ENCODE measurements around the gene CALCOCO1. TPM values are rescaled to one million over a fixed set of nuclear protein-coding genes. Genes with fewer than 3 reads are reported as not detected.
"Not testable (repeated sequence)": the region's sequence is repeated elsewhere in the genome, so short reads cannot be mapped to it uniquely, and the experiment has no call there.

CALCOCO1 gene
- total and polyA plus RNA-seq, 2 of the 13 experiments (the other 11 are each of a cell fraction or from before 2014, with no cell fraction given) = 7.7 to 47.7 TPM

DNA sequence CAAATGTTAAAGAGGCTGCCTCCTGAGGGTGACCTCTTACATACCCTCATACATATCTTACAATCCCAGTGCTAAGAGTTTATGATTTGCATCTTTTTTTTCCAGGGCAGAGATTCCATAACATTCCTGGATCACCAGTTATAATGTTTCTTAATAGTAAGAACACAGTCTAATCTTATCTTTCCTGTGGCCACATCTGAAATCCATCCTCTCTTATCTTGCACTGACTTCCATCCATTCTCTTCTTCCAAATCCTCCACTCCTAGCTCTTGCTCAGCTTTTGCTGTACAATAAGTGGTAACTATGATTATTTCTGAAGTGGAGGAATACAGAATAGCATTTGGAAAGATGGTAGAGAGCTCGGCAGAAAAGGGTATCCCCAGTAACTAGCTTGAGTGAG is 6.3 kb downstream of the CALCOCO1 start:
- H3K9ac ChIP-seq (ENCODE audit: insufficient read depth, low read depth, low read length) = no peak overlapping the region
- no peak overlapping the region for H2AFZ ChIP-seq (ENCODE audit: low read length)
- no peak overlapping the region for H3K27ac ChIP-seq (ENCODE audit: extremely low read length, insufficient read depth, low read length)
- H3K4me3 ChIP-seq (replicated peaks in 1 of 3; ENCODE audit: insufficient read depth in 1 of 3, low read depth in 2 of 3, low read length in 3 of 3) = no peak overlapping the region
- H3K27me3 ChIP-seq (ENCODE audit: control insufficient read depth in 1 of 2, insufficient read depth in 2 of 2, low read length in 2 of 2) = no peaks in the 10 kb centered on the region
- 62% methylated on average over 1 of the region's 1 CpG for WGBS (ENCODE audit: low lambda C conversion rate)
- intact Hi-C loops (cut with micrococcal nuclease; ENCODE audit: unreplicated experiment) = no loop called here
- POLR2A ChIA-PET = no interaction called here
- peaks cover 3% of the 10 kb centered on the region for H3K4me1 ChIP-seq (ENCODE audit: insufficient read depth, low read length)
- FAIRE-seq (no peak), DNase-seq (ENCODE audit: low spot score) (no peak), ATAC-seq (no peak)
- CTCF ChIA-PET (ENCODE audit: low intra/inter-chr PET ratio, low total read pairs) = no interaction called here
- no peaks in the 10 kb centered on the region for H3K9me3 ChIP-seq (ENCODE audit: low read length)
- BruUV-seq (replicated peaks) = no TSS peak
- H3K36me3 ChIP-seq (replicated peaks in 1 of 2; ENCODE audit: control insufficient read depth in 1 of 2, insufficient read depth in 2 of 2, low read length in 2 of 2) = peaks cover 0 to 5% of the 10 kb centered on the region in 2 experiments; a peak in 2 of 5 replicates
- no peaks in the 10 kb centered on the region for H3K79me2 ChIP-seq (ENCODE audit: insufficient read depth, low read length)
- H4K20me1 ChIP-seq (ENCODE audit: insufficient read depth, low read length) = no peaks in the 10 kb centered on the region
- TF ChIP-seq ZFAT (CRISPR knock-in tag; conservative IDR thresholded peaks at IDR 0.05) = no peak
- no peak overlapping the region for H3K4me2 ChIP-seq (ENCODE audit: low read depth, low read length)
- in situ Hi-C loops (cut with HindIII; ENCODE audit: extremely low pct_ligation_motif_present, low pct_unique_long_range_greater_than_20kb) = no loop called here

DNA sequence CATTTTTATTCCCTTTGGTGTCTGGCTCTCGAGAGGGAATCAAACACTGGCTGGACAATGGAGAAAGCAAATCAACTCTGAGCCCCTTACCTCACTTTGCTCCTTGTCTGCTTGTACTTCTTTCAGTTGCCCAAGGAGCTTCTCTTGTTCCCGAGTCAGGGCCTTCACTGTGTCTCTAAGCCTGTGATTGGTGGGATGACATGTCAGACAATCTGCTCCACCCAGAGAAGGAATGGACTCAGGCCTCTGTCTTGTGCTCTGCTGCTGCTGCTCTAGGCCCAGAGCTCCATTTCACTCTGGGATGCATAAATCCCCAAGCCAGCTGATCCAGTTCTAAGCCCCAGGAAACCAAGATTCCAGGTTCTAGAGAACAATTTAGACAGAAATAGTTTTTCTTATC is 7.6 kb downstream of the CALCOCO1 start:
- Histone ChIP-seq H4K20me1 (ENCODE audit: insufficient read depth, low read length) (no peaks in the 10 kb centered on the region), H3K9ac (ENCODE audit: insufficient read depth, low read depth, low read length) (no peak overlapping the region), H2AFZ (ENCODE audit: low read length) (no peak overlapping the region), H3K27ac (ENCODE audit: extremely low read length, insufficient read depth, low read length) (no peak overlapping the region), H3K4me1 (ENCODE audit: insufficient read depth, low read length) (no peaks in the 10 kb centered on the region), H3K27me3 (ENCODE audit: control insufficient read depth in 1 of 2, insufficient read depth in 2 of 2, low read length in 2 of 2) (no peaks in the 10 kb centered on the region), H3K79me2 (ENCODE audit: insufficient read depth, low read length) (no peaks in the 10 kb centered on the region), H3K4me3 (replicated peaks in 1 of 3; ENCODE audit: insufficient read depth in 1 of 3, low read depth in 2 of 3, low read length in 3 of 3) (no peak overlapping the region), H3K9me3 (ENCODE audit: low read length) (no peaks in the 10 kb centered on the region), H3K4me2 (ENCODE audit: low read depth, low read length) (no peak overlapping the region), H3K36me3 (replicated peaks in 1 of 2; ENCODE audit: control insufficient read depth in 1 of 2, insufficient read depth in 2 of 2, low read length in 2 of 2) (peaks cover 0 to 3% of the 10 kb centered on the region in 2 experiments; a peak in 3 of 5 replicates)
- CTCF ChIA-PET (ENCODE audit: low intra/inter-chr PET ratio, low total read pairs) = no interaction called here
- POLR2A ChIA-PET = no interaction called here
- DNase-seq (ENCODE audit: low spot score) (no peak), ATAC-seq (no peak), FAIRE-seq (no peak)
- TF ChIP-seq CREB1 (IDR thresholded peaks at IDR 0.05) = no peak
- no peak for TF ChIP-seq CREB1 (CRISPR knock-in tag; IDR thresholded peaks at IDR 0.05)
- TF ChIP-seq ZNF546 (CRISPR knock-in tag; conservative IDR thresholded peaks at IDR 0.05) = no peak
- 90% methylated on average over 2 of the region's 2 CpGs for WGBS (ENCODE audit: low lambda C conversion rate)
- intact Hi-C loops (cut with micrococcal nuclease; ENCODE audit: unreplicated experiment) (no loop called here), in situ Hi-C loops (cut with HindIII; ENCODE audit: extremely low pct_ligation_motif_present, low pct_unique_long_range_greater_than_20kb) (no loop called here)
- BruUV-seq (replicated peaks) = no TSS peak

DNA sequence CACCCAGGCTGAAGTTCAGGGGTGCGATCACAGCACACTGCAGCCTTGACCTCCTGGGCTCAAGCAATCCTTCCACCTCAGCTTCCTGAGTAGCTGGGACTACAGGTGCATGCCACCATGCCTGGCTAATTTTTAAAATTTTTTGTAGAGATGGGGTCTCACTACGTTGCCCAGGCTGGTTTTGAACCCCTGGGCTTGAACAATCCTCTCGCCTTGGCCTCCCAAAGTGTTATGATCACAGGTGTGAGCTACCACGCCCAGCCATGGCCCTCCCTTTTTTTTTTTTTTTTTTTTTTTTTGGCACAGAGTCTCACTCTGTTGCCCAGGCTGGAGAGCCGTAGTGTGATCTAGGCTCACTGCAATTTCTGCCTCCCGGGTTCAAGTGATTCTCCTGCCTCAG is 8.7 kb downstream of the CALCOCO1 start:
- H3K4me3 ChIP-seq (replicated peaks in 1 of 3; ENCODE audit: insufficient read depth in 1 of 3, low read depth in 2 of 3, low read length in 3 of 3); POLR2A ChIA-PET; in situ Hi-C loops (cut with HindIII; ENCODE audit: extremely low pct_ligation_motif_present, low pct_unique_long_range_greater_than_20kb); H3K4me1 ChIP-seq (ENCODE audit: insufficient read depth, low read length); CTCF ChIA-PET (ENCODE audit: low intra/inter-chr PET ratio, low total read pairs); FAIRE-seq; H3K4me2 ChIP-seq (ENCODE audit: low read depth, low read length); DNase-seq (ENCODE audit: low spot score); H3K27ac ChIP-seq (ENCODE audit: extremely low read length, insufficient read depth, low read length); H4K20me1 ChIP-seq (ENCODE audit: insufficient read depth, low read length); intact Hi-C loops (cut with micrococcal nuclease; ENCODE audit: unreplicated experiment); H3K27me3 ChIP-seq (ENCODE audit: control insufficient read depth in 1 of 2, insufficient read depth in 2 of 2, low read length in 2 of 2); H2AFZ ChIP-seq (ENCODE audit: low read length); BruUV-seq (replicated peaks); H3K79me2 ChIP-seq (ENCODE audit: insufficient read depth, low read length); H3K9me3 ChIP-seq (ENCODE audit: low read length); H3K36me3 ChIP-seq (replicated peaks in 1 of 2; ENCODE audit: control insufficient read depth in 1 of 2, insufficient read depth in 2 of 2, low read length in 2 of 2); ATAC-seq; H3K9ac ChIP-seq (ENCODE audit: insufficient read depth, low read depth, low read length): not testable (repeated sequence)
- WGBS (ENCODE audit: low lambda C conversion rate) = 95% methylated on average over 6 of the region's 6 CpGs

Measured in HepG2 (cell line).